Right lung (tissue), 5 donors: ENCODE data around the gene MTERF4. TPM values are rescaled to one million over a fixed set of nuclear protein-coding genes. Genes with fewer than 3 reads are reported as not detected.
"Not testable (repeated sequence)": the region's sequence is repeated elsewhere in the genome, so short reads cannot be mapped to it uniquely, and the experiment has no call there.

Source experiments
- DNase-seq, 2 donors: peaks; one replicate each; pipeline ENCODE4 v3.0.0-alpha.2; 2013
- polyA plus RNA-seq, 5 donors: library from polyadenylated mRNA; unstranded; fragments of 120-200 nt; gene quantifications; one replicate each; pipeline versions ENCODE4 v1.2.1 to v1.2.3, GENCODE V29; 2013; ENCODE audit warnings: inconsistent platforms in 1 of 5, low replicate concordance in 1 of 5; ENCODE audit not compliant: insufficient read length in 5 of 5, insufficient read depth in 1 of 5

MTERF4 gene
- polyA plus RNA-seq, 5 donors, result 75.2 to 105 (median 92.6) TPM

- DNase-seq, result no peak
Observed at GRCh38 chr2:241112592-241112991, 10.5 kb upstream of the MTERF4 start.

- DNase-seq, result no peak
Observed at GRCh38 chr2:241112046-241112445, 10.0 kb upstream of the MTERF4 start.

- no peak for DNase-seq
Observed at GRCh38 chr2:241111440-241111805, 9.3 kb upstream of the MTERF4 start.

GRCh38 chr2:241110607-241111439, 8.7 kb upstream of the MTERF4 start:
- no peak for DNase-seq

- no peak for DNase-seq
Observed at GRCh38 chr2:241110089-241110606, 8.1 kb upstream of the MTERF4 start.

GRCh38 chr2:241109210-241110088, 7.4 kb upstream of the MTERF4 start:
- DNase-seq, result no peak

- DNase-seq, result no peak
Observed at GRCh38 chr2:241108271-241109209, 6.5 kb upstream of the MTERF4 start.

GRCh38 chr2:241107031-241107783, 5.1 kb upstream of the MTERF4 start:
- no peak for DNase-seq

- no peak for DNase-seq
Observed at GRCh38 chr2:241105641-241106040, 3.6 kb upstream of the MTERF4 start.

- not testable (repeated sequence) for DNase-seq
Observed at GRCh38 chr2:241104611-241105010, 2.5 kb upstream of the MTERF4 start.

GRCh38 chr2:241103176-241103595, 1.1 kb upstream of the MTERF4 start:
- DNase-seq, result no peak

GRCh38 chr2:241099246-241099645, 2.8 kb downstream of the MTERF4 start:
- no peak for DNase-seq

- DNase-seq, result no peak
Observed at GRCh38 chr2:241096979-241097378, 5.1 kb downstream of the MTERF4 start.

- no peak for DNase-seq
Observed at GRCh38 chr2:241095594-241096290, 6.3 kb downstream of the MTERF4 start.

GRCh38 chr2:241094924-241095420, 7.1 kb downstream of the MTERF4 start:
- no peak for DNase-seq

- DNase-seq, result no peak
Observed at GRCh38 chr2:241094172-241094571, 7.9 kb downstream of the MTERF4 start.

- DNase-seq, result not testable (repeated sequence)
Observed at GRCh38 chr2:241093133-241093781, 8.8 kb downstream of the MTERF4 start.

- no peak for DNase-seq
Observed at GRCh38 chr2:241092677-241093076, 9.4 kb downstream of the MTERF4 start.

- DNase-seq, result no peak
Observed at GRCh38 chr2:241091734-241092445, 10.2 kb downstream of the MTERF4 start.
